ENCODE data around the gene GADD45GIP1.

DNA sequence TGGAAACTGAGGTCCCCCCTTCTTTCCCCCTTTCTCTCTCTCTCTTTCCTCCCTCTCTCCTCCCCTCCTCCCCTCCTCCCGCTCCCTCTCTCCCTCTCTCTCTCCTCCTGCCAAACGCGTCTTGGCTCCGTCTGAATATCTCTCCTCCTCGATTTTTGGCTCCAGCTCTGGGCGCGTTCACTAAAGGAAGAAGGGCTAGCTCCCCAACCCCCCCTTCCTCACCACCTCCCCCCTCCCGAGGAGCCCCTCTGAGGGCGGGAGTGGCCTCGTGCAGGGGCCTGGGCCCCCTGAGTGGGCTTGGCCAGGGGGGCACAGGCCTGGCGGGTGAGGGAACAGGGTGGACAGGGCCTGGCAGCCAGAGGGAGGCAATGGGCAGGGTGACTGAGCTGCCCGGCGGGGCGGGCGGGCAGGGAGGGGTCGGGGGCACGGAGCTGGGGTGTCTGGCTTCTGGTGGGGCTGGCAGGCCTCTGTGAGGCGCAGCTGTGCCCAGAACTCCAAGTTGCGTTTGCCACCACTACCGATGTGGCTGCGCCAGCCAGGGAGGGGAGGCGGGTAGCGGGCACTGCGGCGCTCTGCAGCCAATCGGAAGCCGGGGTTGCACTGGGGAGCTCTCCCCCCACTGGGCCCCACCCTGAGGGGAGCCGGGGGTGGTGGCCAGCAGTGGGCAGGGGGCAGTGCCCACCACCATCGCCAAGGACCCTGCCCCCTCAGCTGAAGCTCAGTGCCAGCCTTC lies 45.3 kb upstream of the GADD45GIP1 start:
- TF ChIP-seq, protein P1, sequence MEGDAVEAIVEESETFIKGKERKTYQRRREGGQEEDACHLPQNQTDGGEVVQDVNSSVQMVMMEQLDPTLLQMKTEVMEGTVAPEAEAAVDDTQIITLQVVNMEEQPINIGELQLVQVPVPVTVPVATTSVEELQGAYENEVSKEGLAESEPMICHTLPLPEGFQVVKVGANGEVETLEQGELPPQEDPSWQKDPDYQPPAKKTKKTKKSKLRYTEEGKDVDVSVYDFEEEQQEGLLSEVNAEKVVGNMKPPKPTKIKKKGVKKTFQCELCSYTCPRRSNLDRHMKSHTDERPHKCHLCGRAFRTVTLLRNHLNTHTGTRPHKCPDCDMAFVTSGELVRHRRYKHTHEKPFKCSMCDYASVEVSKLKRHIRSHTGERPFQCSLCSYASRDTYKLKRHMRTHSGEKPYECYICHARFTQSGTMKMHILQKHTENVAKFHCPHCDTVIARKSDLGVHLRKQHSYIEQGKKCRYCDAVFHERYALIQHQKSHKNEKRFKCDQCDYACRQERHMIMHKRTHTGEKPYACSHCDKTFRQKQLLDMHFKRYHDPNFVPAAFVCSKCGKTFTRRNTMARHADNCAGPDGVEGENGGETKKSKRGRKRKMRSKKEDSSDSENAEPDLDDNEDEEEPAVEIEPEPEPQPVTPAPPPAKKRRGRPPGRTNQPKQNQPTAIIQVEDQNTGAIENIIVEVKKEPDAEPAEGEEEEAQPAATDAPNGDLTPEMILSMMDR (conservative IDR thresholded peaks at IDR 0.05 in 1 of 2, IDR thresholded peaks at IDR 0.05 in 1 of 2; ENCODE audit: low read depth in 1 of 2, low read length in 2 of 2), result no peak
- TF ChIP-seq EZH2 (IDR thresholded peaks at IDR 0.05; ENCODE audit: low read length, missing control alignments), result no peak
